ENCODE data around the gene POU5F1. TPM values are rescaled to one million over a fixed set of nuclear protein-coding genes. Genes with fewer than 3 reads are reported as not detected.
A peak's percentile ranks its signal among the peaks of the same experiment; 100 is the strongest.
"Not testable (repeated sequence)": the region's sequence is repeated elsewhere in the genome, so short reads cannot be mapped to it uniquely, and the experiment has no call there.

Gene POU5F1
- total and polyA plus RNA-seq, 7 donors: 0.22 to 0.89 (median 0.31) TPM; not detected in 1

- H3K4me3 ChIP-seq: no peak overlapping the region
- intact Hi-C loops (cut with DNase I): no loop called here
- ATAC-seq: no peak
Observed at GRCh38 chr6:31187780-31188194, 17.3 kb upstream of the POU5F1 start.

DNA sequence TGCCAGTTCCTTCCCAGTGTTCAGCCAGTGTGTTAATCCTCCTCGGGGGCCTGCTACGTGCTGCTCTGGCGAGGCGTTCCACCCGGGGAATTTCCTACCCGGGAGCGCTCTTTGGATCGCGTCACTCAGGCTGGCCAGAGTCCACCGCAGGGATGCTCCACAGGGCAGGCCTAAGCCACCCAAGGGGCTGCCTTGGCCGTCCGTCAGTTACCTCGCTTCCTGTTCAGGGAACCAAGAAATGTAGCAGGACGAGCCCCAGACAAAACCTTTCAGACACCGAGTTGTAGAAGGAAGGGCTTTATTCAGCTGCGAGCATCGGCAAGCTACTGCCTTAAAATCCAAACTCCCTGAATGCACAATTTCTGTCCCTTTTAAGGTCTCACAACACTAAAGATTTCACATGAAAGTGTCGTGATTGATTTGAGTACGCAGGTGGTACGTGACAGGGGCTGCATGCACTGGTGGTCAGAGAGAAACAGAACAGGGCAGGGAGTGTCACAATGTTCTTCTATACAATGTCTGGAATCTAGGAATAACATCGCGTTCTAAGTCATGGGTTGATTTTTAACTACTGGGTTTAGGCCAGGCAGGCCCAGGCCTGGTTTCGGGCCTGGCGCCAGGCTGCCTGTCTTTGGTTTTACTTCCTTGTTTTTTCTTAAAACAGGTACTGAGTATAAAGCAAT, 15.7 kb upstream of the POU5F1 start:
- peak overlapping the region; percentile 78 for H3K27ac ChIP-seq
- 18 to 30% (median 22%) methylated on average over 24 of the region's 24 CpGs for WGBS, 3 donors
- TF ChIP-seq, protein P1, sequence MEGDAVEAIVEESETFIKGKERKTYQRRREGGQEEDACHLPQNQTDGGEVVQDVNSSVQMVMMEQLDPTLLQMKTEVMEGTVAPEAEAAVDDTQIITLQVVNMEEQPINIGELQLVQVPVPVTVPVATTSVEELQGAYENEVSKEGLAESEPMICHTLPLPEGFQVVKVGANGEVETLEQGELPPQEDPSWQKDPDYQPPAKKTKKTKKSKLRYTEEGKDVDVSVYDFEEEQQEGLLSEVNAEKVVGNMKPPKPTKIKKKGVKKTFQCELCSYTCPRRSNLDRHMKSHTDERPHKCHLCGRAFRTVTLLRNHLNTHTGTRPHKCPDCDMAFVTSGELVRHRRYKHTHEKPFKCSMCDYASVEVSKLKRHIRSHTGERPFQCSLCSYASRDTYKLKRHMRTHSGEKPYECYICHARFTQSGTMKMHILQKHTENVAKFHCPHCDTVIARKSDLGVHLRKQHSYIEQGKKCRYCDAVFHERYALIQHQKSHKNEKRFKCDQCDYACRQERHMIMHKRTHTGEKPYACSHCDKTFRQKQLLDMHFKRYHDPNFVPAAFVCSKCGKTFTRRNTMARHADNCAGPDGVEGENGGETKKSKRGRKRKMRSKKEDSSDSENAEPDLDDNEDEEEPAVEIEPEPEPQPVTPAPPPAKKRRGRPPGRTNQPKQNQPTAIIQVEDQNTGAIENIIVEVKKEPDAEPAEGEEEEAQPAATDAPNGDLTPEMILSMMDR (IDR thresholded peaks at IDR 0.05): no peak
- no peaks in the 10 kb centered on the region for H3K27me3 ChIP-seq (ENCODE audit: insufficient read depth in 3 of 3, low read length in 2 of 3)
- peaks cover 5% of the 10 kb centered on the region for H3K4me1 ChIP-seq
- peak overlapping the region; percentile 51 for H3K4me3 ChIP-seq
- ATAC-seq (peak in 3 of 4 donors; percentile 40 to 89 (median 88)), DNase-seq (peak; percentile 79 to 94)
- H3K9me3 ChIP-seq: no peaks in the 10 kb centered on the region
- intact Hi-C loops (cut with DNase I): no loop called here
- no peaks in the 10 kb centered on the region for H3K36me3 ChIP-seq (ENCODE audit: insufficient read depth in 1 of 2, low read depth in 1 of 2)

More at GRCh38 chr6:31187780-31188194, 17.3 kb upstream of the POU5F1 start:
- no peak for DNase-seq
- 82 to 91% (median 85%) methylated on average over 5 of the region's 5 CpGs for WGBS, 3 donors
- Histone ChIP-seq H3K36me3 (ENCODE audit: insufficient read depth in 1 of 2, low read depth in 1 of 2) (no peaks in the 10 kb centered on the region), H3K4me1 (peaks cover 5% of the 10 kb centered on the region), H3K27me3 (ENCODE audit: insufficient read depth in 3 of 3, low read length in 2 of 3) (no peaks in the 10 kb centered on the region), H3K9me3 (no peaks in the 10 kb centered on the region), H3K27ac (no peak overlapping the region)
- TF ChIP-seq, protein P1 (IDR thresholded peaks at IDR 0.05): no peak

DNA sequence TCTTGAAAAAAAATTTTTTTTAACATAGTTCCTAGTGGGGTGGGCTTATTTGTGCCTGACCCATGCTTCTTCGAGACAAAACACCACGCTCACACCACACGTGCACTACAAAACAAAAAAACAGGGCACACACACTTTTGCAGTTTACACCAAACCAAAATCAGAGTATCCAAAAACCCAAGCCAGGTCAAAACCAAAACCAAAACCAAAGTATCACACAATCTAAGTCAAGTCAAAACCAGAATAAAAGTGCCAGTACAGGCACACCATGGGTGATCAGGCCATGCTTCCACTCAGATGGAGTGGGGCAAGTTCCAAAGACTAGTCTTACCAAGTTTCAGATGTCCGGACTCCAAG, 15.2 kb upstream of the POU5F1 start:
- DNase-seq; H3K36me3 ChIP-seq (ENCODE audit: insufficient read depth in 1 of 2, low read depth in 1 of 2); intact Hi-C loops (cut with DNase I); H3K27me3 ChIP-seq (ENCODE audit: insufficient read depth in 3 of 3, low read length in 2 of 3); H3K9me3 ChIP-seq; H3K4me1 ChIP-seq: not testable (repeated sequence)
- WGBS, 3 donors: 18 to 28% (median 22%) methylated on average over 4 of the region's 4 CpGs
- Histone ChIP-seq H3K4me3 (peak overlapping the region; percentile 51), H3K27ac (peak overlapping the region; percentile 78)
- ATAC-seq: peak in 2 of 4 donors; percentile 25 to 49

DNA sequence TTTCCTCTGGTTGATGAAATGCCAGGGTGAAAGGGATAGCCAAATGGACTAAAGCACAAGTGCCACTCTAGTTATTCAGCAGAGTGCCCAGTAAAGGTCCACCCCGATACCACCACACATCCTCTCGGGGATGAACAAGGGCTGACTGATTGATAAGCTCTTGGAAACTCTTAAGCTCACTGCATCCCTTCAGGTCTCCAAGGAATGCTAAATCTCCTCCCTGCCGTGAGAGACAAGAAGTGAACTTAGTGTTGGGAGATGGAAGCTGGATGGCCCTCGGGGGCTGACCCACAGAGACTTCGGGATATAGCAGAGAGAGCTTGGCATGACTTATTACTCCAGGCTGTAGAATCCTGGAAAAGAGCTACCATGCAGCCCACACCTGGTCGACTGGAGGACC, 13.4 kb upstream of the POU5F1 start:
- ATAC-seq; H3K9me3 ChIP-seq; H3K4me1 ChIP-seq; H3K36me3 ChIP-seq (ENCODE audit: insufficient read depth in 1 of 2, low read depth in 1 of 2); H3K4me3 ChIP-seq; DNase-seq; intact Hi-C loops (cut with DNase I); H3K27ac ChIP-seq; H3K27me3 ChIP-seq (ENCODE audit: insufficient read depth in 3 of 3, low read length in 2 of 3): not testable (repeated sequence)
- 77 to 82% (median 78%) methylated on average over 6 of the region's 6 CpGs for WGBS, 3 donors

GRCh38 chr6:31183287-31183686, 12.8 kb upstream of the POU5F1 start:
- 70 to 98% (median 97%) methylated on average over 2 of the region's 2 CpGs for WGBS, 3 donors
- intact Hi-C loops (cut with DNase I); DNase-seq; H3K9me3 ChIP-seq; H3K36me3 ChIP-seq (ENCODE audit: insufficient read depth in 1 of 2, low read depth in 1 of 2); ATAC-seq; H3K4me1 ChIP-seq; H3K4me3 ChIP-seq; H3K27me3 ChIP-seq (ENCODE audit: insufficient read depth in 3 of 3, low read length in 2 of 3); H3K27ac ChIP-seq: not testable (repeated sequence)

GRCh38 chr6:31180500-31180899, 10.0 kb upstream of the POU5F1 start:
- H3K36me3 ChIP-seq (ENCODE audit: insufficient read depth in 1 of 2, low read depth in 1 of 2): no peaks in the 10 kb centered on the region
- H3K27ac ChIP-seq: no peak overlapping the region
- 51 to 73% (median 65%) methylated on average over 24 to 26 of the region's 26 CpGs for WGBS, 3 donors
- ATAC-seq (peak; percentile 67 to 99 (median 94)), DNase-seq (peak; percentile 58 to 87)
- TF ChIP-seq, protein P1 (IDR thresholded peaks at IDR 0.05): no peak
- intact Hi-C loops (cut with DNase I): no loop called here
- H3K4me1 ChIP-seq: no peaks in the 10 kb centered on the region
- no peaks in the 10 kb centered on the region for H3K9me3 ChIP-seq
- H3K4me3 ChIP-seq: peak overlapping the region; percentile 52
- H3K27me3 ChIP-seq (ENCODE audit: insufficient read depth in 3 of 3, low read length in 2 of 3): no peaks in the 10 kb centered on the region
